ENCODE results near the gene ALG9.
"Not testable (repeated sequence)": the region's sequence is repeated elsewhere in the genome, so short reads cannot be mapped to it uniquely, and the experiment has no call there.

Gene ALG9

GRCh38 chr11:111776398-111777093 is 94.8 kb downstream of the ALG9 start:
- Histone ChIP-seq H3K4me3 (replicated peaks; ENCODE audit: insufficient read depth, low read length) (no peak overlapping the region), H3K27ac (replicated peaks) (no peak overlapping the region), H3K27me3 (ENCODE audit: insufficient read depth, poor library complexity, severe bottlenecking) (no peaks in the 10 kb centered on the region)
- no peak for DNase-seq (ENCODE audit: low read depth in 1 of 2, low spot score in 1 of 2)
- TF ChIP-seq POLR2AphosphoS5 (IDR thresholded peaks at IDR 0.05; ENCODE audit: low read depth) (no peak), SPI1 (IDR thresholded peaks at IDR 0.05; ENCODE audit: borderline replicate concordance, low read depth) (no peak), REST (IDR thresholded peaks at IDR 0.05; ENCODE audit: insufficient replicate concordance, low read depth) (no peak), GABPA (IDR thresholded peaks at IDR 0.05; ENCODE audit: low read depth) (no peak), CTCF (IDR thresholded peaks at IDR 0.05; ENCODE audit: insufficient read depth, low read length) (no peak)

GRCh38 chr11:111774955-111775710 is 96.2 kb downstream of the ALG9 start:
- TF ChIP-seq CTCF (IDR thresholded peaks at IDR 0.05; ENCODE audit: insufficient read depth, low read length): no peak
- no peak for TF ChIP-seq SPI1 (IDR thresholded peaks at IDR 0.05; ENCODE audit: borderline replicate concordance, low read depth)
- TF ChIP-seq REST (IDR thresholded peaks at IDR 0.05; ENCODE audit: insufficient replicate concordance, low read depth): no peak
- no peak for DNase-seq (ENCODE audit: low read depth in 1 of 2, low spot score in 1 of 2)
- H3K27ac ChIP-seq (replicated peaks): no peak overlapping the region
- no peak overlapping the region for H3K4me3 ChIP-seq (replicated peaks; ENCODE audit: insufficient read depth, low read length)
- H3K27me3 ChIP-seq (ENCODE audit: insufficient read depth, poor library complexity, severe bottlenecking): no peaks in the 10 kb centered on the region

- TF ChIP-seq REST (IDR thresholded peaks at IDR 0.05; ENCODE audit: insufficient replicate concordance, low read depth) (no peak), CTCF (IDR thresholded peaks at IDR 0.05; ENCODE audit: insufficient read depth, low read length) (no peak), GABPA (IDR thresholded peaks at IDR 0.05; ENCODE audit: low read depth) (no peak), SPI1 (IDR thresholded peaks at IDR 0.05; ENCODE audit: borderline replicate concordance, low read depth) (no peak), POLR2AphosphoS5 (IDR thresholded peaks at IDR 0.05; ENCODE audit: low read depth) (no peak)
- Histone ChIP-seq H3K27me3 (ENCODE audit: insufficient read depth, poor library complexity, severe bottlenecking) (no peaks in the 10 kb centered on the region), H3K27ac (replicated peaks) (no peak overlapping the region), H3K4me3 (replicated peaks; ENCODE audit: insufficient read depth, low read length) (no peak overlapping the region)
- no peak for DNase-seq (ENCODE audit: low read depth in 1 of 2, low spot score in 1 of 2)
Observed at GRCh38 chr11:111772535-111772934, 98.8 kb downstream of the ALG9 start.

GRCh38 chr11:111771205-111771604 is 100.2 kb downstream of the ALG9 start:
- H3K4me3 ChIP-seq (replicated peaks; ENCODE audit: insufficient read depth, low read length); H3K27me3 ChIP-seq (ENCODE audit: insufficient read depth, poor library complexity, severe bottlenecking); H3K27ac ChIP-seq (replicated peaks); DNase-seq (ENCODE audit: low read depth in 1 of 2, low spot score in 1 of 2): not testable (repeated sequence)

All from HL-60 (cell line).